Sigmoid colon (tissue), 4 donors: Measurements from ENCODE around the gene ECI1.

ENCODE experiments used
- CTCF ChIP-seq, 4 experiments: fragments of 450-650 bp in 3 of 4; fragments of 200-600 bp in 1 of 4; IDR thresholded peaks; one replicate each; pipeline ENCODE4 v1.5.1; 2016 to 2019; ENCODE audit warnings: antibody characterized with exemption in 4 of 4, mild to moderate bottlenecking in 3 of 4, moderate library complexity in 2 of 4
- EP300 ChIP-seq, 4 donors: sonication (generic); formaldehyde crosslinking; IDR thresholded peaks; one replicate each; pipeline ENCODE4 v1.6.1; 2017; ENCODE audit warnings: antibody characterized with exemption in 4 of 4

- peak in 1 of 4 experiments; percentile 32 for TF ChIP-seq CTCF (IDR thresholded peaks at IDR 0.05)
- no peak for TF ChIP-seq EP300 (IDR thresholded peaks at IDR 0.05)
These were observed 45.5 kb upstream of the ECI1 start for GRCh38 chr16:2296661-2297505.
